ENCODE results near the gene ST6GAL2. TPM values are rescaled to one million over a fixed set of nuclear protein-coding genes. Genes with fewer than 3 reads are reported as not detected.

ST6GAL2 gene
- total RNA-seq, 4 donors from 2014 or later: 0.17 TPM; not detected in 3

DNA sequence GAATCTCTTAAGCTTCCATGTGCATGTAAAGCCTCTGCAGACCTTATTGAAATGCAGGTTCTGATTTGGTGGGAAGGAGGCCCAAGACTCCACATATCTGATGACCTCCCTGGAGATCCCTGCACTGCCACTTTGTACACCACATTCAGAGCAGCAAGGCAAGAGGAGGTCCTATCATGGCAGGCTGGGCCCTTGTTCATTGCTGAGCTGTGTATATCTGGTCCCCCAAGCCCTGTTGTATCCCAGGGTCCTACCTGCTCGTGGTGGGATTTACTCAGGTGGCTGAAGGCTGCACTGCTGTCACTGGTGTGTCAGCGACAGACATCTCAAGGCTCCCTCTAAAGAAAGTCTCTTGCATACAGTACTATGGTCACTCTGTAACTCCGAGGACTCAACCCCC is 114.2 kb downstream of the ST6GAL2 start:
- TF ChIP-seq, protein P1, sequence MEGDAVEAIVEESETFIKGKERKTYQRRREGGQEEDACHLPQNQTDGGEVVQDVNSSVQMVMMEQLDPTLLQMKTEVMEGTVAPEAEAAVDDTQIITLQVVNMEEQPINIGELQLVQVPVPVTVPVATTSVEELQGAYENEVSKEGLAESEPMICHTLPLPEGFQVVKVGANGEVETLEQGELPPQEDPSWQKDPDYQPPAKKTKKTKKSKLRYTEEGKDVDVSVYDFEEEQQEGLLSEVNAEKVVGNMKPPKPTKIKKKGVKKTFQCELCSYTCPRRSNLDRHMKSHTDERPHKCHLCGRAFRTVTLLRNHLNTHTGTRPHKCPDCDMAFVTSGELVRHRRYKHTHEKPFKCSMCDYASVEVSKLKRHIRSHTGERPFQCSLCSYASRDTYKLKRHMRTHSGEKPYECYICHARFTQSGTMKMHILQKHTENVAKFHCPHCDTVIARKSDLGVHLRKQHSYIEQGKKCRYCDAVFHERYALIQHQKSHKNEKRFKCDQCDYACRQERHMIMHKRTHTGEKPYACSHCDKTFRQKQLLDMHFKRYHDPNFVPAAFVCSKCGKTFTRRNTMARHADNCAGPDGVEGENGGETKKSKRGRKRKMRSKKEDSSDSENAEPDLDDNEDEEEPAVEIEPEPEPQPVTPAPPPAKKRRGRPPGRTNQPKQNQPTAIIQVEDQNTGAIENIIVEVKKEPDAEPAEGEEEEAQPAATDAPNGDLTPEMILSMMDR (IDR thresholded peaks at IDR 0.05; ENCODE audit: low read depth): no peak

DNA sequence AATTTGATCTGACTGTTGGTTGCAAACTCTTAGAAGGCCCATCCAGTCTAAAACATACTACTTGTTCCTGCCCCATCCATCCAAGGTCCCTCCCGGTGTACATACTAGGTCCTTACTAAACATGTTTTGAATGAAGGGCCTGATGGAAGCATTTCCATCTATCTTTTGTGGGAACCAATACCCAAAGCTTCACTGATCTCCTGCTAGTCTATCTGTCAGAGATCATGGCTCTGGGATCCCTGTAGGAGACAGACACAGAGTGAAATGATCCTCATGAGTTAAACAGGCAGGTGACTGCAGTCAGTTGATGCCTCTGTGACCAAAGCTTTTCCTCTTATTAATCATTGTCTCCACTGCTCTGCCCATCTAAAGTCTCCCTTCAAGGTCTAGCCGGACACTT is 115.0 kb downstream of the ST6GAL2 start:
- TF ChIP-seq, protein P1 (IDR thresholded peaks at IDR 0.05; ENCODE audit: low read depth): no peak

DNA sequence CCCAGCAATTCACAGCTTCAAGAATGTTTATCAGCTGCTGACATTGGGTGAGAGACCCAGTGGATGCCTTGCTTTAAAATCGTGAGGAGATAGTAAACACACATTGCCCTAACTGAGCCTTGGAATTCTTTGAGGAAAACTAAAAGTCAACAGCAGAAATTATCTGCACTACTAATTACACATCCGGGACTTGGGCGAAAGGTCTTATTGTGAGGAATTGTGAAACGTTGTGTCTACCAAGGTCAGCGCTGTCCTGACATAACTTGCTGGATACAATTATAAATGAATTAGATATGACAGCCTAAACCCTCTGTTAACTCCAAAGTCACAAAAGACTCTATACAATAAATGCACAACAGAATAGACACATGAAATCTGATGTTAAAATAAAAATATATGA is 121.4 kb downstream of the ST6GAL2 start:
- TF ChIP-seq, protein P1 (IDR thresholded peaks at IDR 0.05; ENCODE audit: low read depth): no peak

DNA sequence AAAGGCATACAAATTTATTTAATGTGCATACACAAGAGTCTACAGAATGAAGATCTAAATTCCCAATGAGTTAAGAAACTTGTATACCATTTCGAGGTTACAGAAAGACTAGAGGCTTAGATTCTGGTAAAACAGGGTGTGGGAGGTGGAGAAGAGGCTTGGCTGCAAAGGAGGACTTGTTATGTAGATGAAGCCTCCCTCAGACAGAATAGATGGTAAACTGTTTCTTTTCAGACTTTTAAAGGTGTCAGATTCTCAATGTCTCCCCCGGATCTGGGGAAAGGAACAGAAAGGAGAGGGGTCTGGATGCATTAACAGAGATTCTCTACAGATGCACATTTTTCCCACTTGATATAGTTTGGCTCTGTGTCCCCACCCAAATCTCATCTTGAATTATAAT is 126.0 kb downstream of the ST6GAL2 start:
- TF ChIP-seq, protein P1 (IDR thresholded peaks at IDR 0.05; ENCODE audit: low read depth): no peak

DNA sequence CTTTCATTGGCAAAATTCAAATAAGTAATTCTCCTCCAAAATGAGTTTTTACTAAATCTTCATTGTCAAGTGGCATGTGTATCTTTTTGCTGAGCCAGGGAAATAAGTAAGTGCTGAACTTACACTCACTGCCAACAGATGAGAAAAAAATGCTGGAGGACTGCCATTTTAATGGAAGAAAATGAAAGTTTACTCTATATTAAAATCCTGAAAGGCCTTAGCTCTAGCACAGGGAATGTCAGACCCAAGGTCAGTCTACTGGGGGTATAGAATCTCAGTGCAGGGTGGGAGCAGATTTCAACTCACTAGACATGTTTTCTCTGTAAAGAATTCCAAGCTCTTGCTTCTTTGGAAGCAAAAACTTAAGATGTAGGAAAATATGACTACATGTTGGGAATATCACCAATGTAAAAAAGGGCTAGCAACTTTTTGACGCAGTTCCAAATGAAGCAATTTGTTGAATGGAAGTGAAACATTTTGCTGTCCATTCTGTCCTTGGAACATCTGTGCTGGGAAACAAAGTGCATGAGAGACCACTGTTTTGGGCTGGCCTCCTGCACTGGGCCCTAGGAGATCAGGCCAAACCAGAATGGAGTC is 127.0 kb downstream of the ST6GAL2 start:
- TF ChIP-seq, protein P1 (IDR thresholded peaks at IDR 0.05; ENCODE audit: low read depth): no peak
